ENCODE results near the gene RFX4. TPM values are rescaled to one million over a fixed set of nuclear protein-coding genes. Genes with fewer than 3 reads are reported as not detected.

RFX4 gene
- total RNA-seq, 1 donor from 2014 or later, result not detected

DNA sequence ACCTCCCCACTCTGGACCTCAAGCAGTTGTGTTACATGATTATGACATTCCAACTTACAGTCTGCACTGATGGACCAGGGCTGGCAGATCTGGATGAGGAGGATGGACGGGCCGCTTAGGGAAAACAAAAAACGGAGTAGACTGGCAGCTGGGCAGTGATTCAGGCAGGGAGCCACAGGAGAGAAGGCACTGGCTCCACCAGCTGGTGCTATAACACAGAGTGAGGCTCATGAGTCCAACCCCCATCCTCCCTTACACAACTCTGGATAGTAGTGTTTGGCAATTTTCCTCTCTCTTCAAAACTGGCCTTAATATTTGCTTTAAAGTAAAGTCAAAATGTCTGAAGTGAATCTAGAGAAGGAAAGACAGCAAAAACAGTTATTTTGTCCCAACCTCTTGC lies 181.9 kb downstream of the RFX4 start:
- Histone ChIP-seq H3K4me3 (ENCODE audit: low read depth, low read length) (no peak overlapping the region), H3K36me3 (ENCODE audit: control insufficient read depth, insufficient read depth, low read length) (no peaks in the 10 kb centered on the region), H3K27me3 (ENCODE audit: control insufficient read depth, insufficient read depth, low read length) (no peaks in the 10 kb centered on the region)
- TF ChIP-seq, protein P1, sequence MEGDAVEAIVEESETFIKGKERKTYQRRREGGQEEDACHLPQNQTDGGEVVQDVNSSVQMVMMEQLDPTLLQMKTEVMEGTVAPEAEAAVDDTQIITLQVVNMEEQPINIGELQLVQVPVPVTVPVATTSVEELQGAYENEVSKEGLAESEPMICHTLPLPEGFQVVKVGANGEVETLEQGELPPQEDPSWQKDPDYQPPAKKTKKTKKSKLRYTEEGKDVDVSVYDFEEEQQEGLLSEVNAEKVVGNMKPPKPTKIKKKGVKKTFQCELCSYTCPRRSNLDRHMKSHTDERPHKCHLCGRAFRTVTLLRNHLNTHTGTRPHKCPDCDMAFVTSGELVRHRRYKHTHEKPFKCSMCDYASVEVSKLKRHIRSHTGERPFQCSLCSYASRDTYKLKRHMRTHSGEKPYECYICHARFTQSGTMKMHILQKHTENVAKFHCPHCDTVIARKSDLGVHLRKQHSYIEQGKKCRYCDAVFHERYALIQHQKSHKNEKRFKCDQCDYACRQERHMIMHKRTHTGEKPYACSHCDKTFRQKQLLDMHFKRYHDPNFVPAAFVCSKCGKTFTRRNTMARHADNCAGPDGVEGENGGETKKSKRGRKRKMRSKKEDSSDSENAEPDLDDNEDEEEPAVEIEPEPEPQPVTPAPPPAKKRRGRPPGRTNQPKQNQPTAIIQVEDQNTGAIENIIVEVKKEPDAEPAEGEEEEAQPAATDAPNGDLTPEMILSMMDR (IDR thresholded peaks at IDR 0.05; ENCODE audit: insufficient read depth, low read length, poor library complexity, severe bottlenecking), result no peak
- no peak for DNase-seq (ENCODE audit: low read depth)

GRCh38 chr12:106766393-106766826 lies 183.6 kb downstream of the RFX4 start:
- Histone ChIP-seq H3K4me3 (ENCODE audit: low read depth, low read length) (no peak overlapping the region), H3K27me3 (ENCODE audit: control insufficient read depth, insufficient read depth, low read length) (no peaks in the 10 kb centered on the region), H3K36me3 (ENCODE audit: control insufficient read depth, insufficient read depth, low read length) (no peaks in the 10 kb centered on the region)
- DNase-seq (ENCODE audit: low read depth), result no peak
- TF ChIP-seq, protein P1 (IDR thresholded peaks at IDR 0.05; ENCODE audit: insufficient read depth, low read length, poor library complexity, severe bottlenecking), result no peak

- Histone ChIP-seq H3K36me3 (ENCODE audit: control insufficient read depth, insufficient read depth, low read length) (no peaks in the 10 kb centered on the region), H3K4me3 (ENCODE audit: low read depth, low read length) (no peak overlapping the region), H3K27me3 (ENCODE audit: control insufficient read depth, insufficient read depth, low read length) (no peaks in the 10 kb centered on the region)
- TF ChIP-seq, protein P1 (IDR thresholded peaks at IDR 0.05; ENCODE audit: insufficient read depth, low read length, poor library complexity, severe bottlenecking), result no peak
- DNase-seq (ENCODE audit: low read depth), result no peak
Observed at GRCh38 chr12:106767206-106767605, 184.4 kb downstream of the RFX4 start.

- H3K4me3 ChIP-seq (ENCODE audit: low read depth, low read length), result no peak overlapping the region
- no peaks in the 10 kb centered on the region for H3K27me3 ChIP-seq (ENCODE audit: control insufficient read depth, insufficient read depth, low read length)
- no peak for DNase-seq (ENCODE audit: low read depth)
- TF ChIP-seq, protein P1 (IDR thresholded peaks at IDR 0.05; ENCODE audit: insufficient read depth, low read length, poor library complexity, severe bottlenecking), result no peak
- no peaks in the 10 kb centered on the region for H3K36me3 ChIP-seq (ENCODE audit: control insufficient read depth, insufficient read depth, low read length)
Observed at GRCh38 chr12:106767954-106768822, 185.4 kb downstream of the RFX4 start.

GRCh38 chr12:106769078-106769477 lies 186.3 kb downstream of the RFX4 start:
- peak; percentile 72 for DNase-seq (ENCODE audit: low read depth)
- no peaks in the 10 kb centered on the region for H3K36me3 ChIP-seq (ENCODE audit: control insufficient read depth, insufficient read depth, low read length)
- H3K27me3 ChIP-seq (ENCODE audit: control insufficient read depth, insufficient read depth, low read length), result no peaks in the 10 kb centered on the region
- TF ChIP-seq, protein P1 (IDR thresholded peaks at IDR 0.05; ENCODE audit: insufficient read depth, low read length, poor library complexity, severe bottlenecking), result no peak
- H3K4me3 ChIP-seq (ENCODE audit: low read depth, low read length), result no peak overlapping the region

All from kidney epithelial cell (primary cell).